Transverse colon (tissue), 4 donors: ENCODE measurements around the gene CLIP1. TPM values are rescaled to one million over a fixed set of nuclear protein-coding genes. Genes with fewer than 3 reads are reported as not detected.

Experiments used
- DNase-seq: peaks from one replicate; pipeline ENCODE4 v3.0.0-alpha.2; 2019
- H3K27ac ChIP-seq, 4 donors: fragments of 200-600 bp; sonication (generic); 2 replicates each; pipeline ENCODE4 v1.5.1; 2016 to 2018; ENCODE audit warnings: inconsistent platforms in 4 of 4
- H3K27me3 ChIP-seq: fragments of 200-600 bp; sonication (generic); 2 replicates; pipeline ENCODE4 v1.5.1; 2017; ENCODE audit warnings: inconsistent platforms
- H3K36me3 ChIP-seq, 4 donors: fragments of 200-600 bp; sonication (generic); 2 replicates each; pipeline ENCODE4 v1.5.1; 2017 to 2019; ENCODE audit warnings: inconsistent platforms in 4 of 4
- H3K4me1 ChIP-seq, 4 donors: fragments of 200-600 bp; sonication (generic); 2 replicates each; pipeline ENCODE4 v1.5.1; 2017 to 2020; ENCODE audit warnings: inconsistent platforms in 4 of 4
- H3K4me3 ChIP-seq, 4 donors: fragments of 200-600 bp; sonication (generic); 1 replicate in 1 of 4; 2 replicates in 3 of 4; pipeline versions ENCODE4 v1.5.1 to v1.6.1; 2017 to 2019; ENCODE audit warnings: inconsistent platforms in 4 of 4
- H3K9me3 ChIP-seq, 2 donors: fragments of 200-600 bp; sonication (generic); 2 replicates each; pipeline ENCODE4 v1.5.1; 2017 to 2019; ENCODE audit warnings: inconsistent platforms in 2 of 2
- EP300 ChIP-seq: sonication (generic); formaldehyde crosslinking; IDR thresholded peaks from one replicate; pipeline ENCODE4 v1.6.1; 2017; ENCODE audit warnings: antibody characterized with exemption, low read depth
- POLR2A ChIP-seq: fragments of 450-650 bp; IDR thresholded peaks from one replicate; pipeline ENCODE4 v1.6.1; 2016; ENCODE audit warnings: antibody characterized with exemption, mild to moderate bottlenecking, moderate library complexity
- POLR2AphosphoS5 ChIP-seq, 3 donors: sonication (generic); formaldehyde crosslinking; IDR thresholded peaks; one replicate each; pipeline ENCODE4 v1.6.1; 2016; ENCODE audit warnings: antibody characterized with exemption in 3 of 3
- WGBS, 2 donors: methylation state at CpG; one replicate each; pipeline ENCODE4 v1.1.5; 2018; ENCODE audit warnings: low coverage in 1 of 2; 5-methylcytosine and 5-hydroxymethylcytosine counted together
- in situ Hi-C, 4 donors: fragments of 200-750 bp; cut with MboI; loops; one replicate each; pipeline versions ENCODE4 v1.15.0 to v1.15.1; 2017; ENCODE audit warnings: low sequenced_read_pairs in 3 of 4, low pct_ligation_motif_present in 1 of 4, low pct_unique_long_range_greater_than_20kb in 1 of 4
- intact Hi-C: fragments of 100-400 bp; cut with DNase I; formaldehyde crosslinking; loops from one replicate; pipeline ENCODE4 v1.15.1; 2023; ENCODE audit warnings: low total_unique reads
- total RNA-seq, 4 donors: library from RNA; depleted of rRNA; stranded (reverse); fragments of >200 nt; gene quantifications; one replicate each; pipeline ENCODE4 v1.1.0, GENCODE V29; 2016
- TF ChIP-seq, protein P1 (sequence below), 5 experiments: fragments of 200-600 bp in 3 of 5; fragments of 450-650 bp in 2 of 5; sonication (generic) in 3 of 5; IDR thresholded peaks; 1 replicate in 2 of 5; 2 replicates in 3 of 5; pipeline ENCODE4 v1.5.1; 2016 to 2017; ENCODE audit warnings: antibody characterized with exemption in 5 of 5, inconsistent platforms in 3 of 5, mild to moderate bottlenecking in 2 of 5, moderate library complexity in 1 of 5

CLIP1 gene
- total RNA-seq, 4 donors from 2014 or later, result 49.2 to 111 (median 88.6) TPM

DNA sequence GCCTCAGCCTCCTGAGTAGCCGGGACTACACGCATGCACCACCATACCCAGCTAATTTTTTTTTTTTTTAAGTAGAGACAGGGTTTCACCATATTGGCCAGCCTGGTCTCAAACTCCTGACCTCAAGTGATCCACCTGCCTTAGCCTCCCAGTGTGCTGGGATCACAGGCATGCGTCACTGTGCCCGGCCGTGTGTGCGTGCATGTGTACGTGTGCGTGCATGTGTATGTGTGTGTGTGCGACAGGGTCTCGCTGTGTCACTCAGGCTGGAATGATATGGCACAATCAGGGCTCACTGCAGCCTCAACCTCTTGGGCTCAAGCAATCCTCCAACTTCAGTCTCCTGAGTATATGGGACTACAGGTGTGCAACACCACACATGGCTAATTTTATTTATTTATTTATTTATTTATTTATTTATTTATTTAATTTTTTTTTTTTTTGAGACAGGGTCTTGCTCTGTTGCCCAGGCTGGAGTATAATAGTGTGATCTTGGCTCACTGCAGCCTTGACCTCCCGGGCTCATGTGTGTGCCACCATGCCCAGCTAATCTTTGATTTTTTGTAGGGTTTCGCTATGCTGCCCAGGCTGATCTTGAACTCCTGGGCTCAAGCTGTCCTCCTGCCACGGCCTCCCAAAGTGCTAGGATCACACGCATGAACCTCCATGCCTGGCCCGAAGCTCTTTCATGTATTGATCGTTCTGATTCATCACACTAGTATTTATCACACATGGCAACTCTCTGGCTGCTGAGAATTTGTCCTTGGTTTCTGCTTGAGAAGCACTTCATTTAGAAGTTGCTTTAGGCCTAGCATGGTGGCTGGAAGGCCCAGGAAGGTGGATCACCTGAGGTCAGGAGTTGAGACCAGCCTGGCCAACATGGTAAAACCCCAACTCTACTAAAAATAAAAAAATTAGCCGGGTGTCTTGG is 35.9 kb upstream of the CLIP1 start:
- no peaks in the 10 kb centered on the region for H3K36me3 ChIP-seq
- intact Hi-C loops (no loop called here), in situ Hi-C loops (no loop called here)
- H3K27me3 ChIP-seq, result no peaks in the 10 kb centered on the region
- no peak for DNase-seq
- no peak overlapping the region for H3K27ac ChIP-seq
- WGBS, 2 donors, result 92 to 100% methylated on average over 4 to 17 of the region's 17 CpGs
- no peak for TF ChIP-seq EP300
- TF ChIP-seq, protein P1, sequence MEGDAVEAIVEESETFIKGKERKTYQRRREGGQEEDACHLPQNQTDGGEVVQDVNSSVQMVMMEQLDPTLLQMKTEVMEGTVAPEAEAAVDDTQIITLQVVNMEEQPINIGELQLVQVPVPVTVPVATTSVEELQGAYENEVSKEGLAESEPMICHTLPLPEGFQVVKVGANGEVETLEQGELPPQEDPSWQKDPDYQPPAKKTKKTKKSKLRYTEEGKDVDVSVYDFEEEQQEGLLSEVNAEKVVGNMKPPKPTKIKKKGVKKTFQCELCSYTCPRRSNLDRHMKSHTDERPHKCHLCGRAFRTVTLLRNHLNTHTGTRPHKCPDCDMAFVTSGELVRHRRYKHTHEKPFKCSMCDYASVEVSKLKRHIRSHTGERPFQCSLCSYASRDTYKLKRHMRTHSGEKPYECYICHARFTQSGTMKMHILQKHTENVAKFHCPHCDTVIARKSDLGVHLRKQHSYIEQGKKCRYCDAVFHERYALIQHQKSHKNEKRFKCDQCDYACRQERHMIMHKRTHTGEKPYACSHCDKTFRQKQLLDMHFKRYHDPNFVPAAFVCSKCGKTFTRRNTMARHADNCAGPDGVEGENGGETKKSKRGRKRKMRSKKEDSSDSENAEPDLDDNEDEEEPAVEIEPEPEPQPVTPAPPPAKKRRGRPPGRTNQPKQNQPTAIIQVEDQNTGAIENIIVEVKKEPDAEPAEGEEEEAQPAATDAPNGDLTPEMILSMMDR (IDR thresholded peaks at IDR 0.05), result no peak
- TF ChIP-seq POLR2A, result no peak
- TF ChIP-seq POLR2AphosphoS5 (IDR thresholded peaks at IDR 0.05), result no peak
- no peaks in the 10 kb centered on the region for H3K9me3 ChIP-seq
- H3K4me1 ChIP-seq, result peaks cover 0 to 18% (median 3%) of the 10 kb centered on the region in 4 donors
- H3K4me3 ChIP-seq, result no peak overlapping the region

DNA sequence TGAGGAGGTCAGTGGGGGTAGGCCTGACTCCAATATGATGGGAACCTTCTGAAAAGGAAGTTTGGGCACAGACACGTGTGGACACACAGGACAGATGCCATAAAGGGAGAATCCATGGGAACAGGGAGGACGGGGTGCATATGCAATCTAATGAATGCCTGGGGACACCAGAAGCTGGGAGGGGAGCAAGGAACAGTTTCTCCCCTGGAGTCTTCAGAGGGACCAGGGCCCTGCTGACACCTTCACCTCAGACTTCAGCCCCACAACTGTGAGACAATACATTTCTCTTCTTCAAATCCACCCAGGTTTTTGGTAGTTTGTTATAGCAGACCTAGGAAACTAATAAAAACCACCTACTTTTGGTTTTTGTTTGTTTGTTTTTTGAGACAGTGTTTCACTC is 35.2 kb upstream of the CLIP1 start:
- no peak for DNase-seq
- WGBS, 2 donors, result 60 to 78% methylated on average over 2 of the region's 2 CpGs
- H3K27me3 ChIP-seq, result no peaks in the 10 kb centered on the region

DNA sequence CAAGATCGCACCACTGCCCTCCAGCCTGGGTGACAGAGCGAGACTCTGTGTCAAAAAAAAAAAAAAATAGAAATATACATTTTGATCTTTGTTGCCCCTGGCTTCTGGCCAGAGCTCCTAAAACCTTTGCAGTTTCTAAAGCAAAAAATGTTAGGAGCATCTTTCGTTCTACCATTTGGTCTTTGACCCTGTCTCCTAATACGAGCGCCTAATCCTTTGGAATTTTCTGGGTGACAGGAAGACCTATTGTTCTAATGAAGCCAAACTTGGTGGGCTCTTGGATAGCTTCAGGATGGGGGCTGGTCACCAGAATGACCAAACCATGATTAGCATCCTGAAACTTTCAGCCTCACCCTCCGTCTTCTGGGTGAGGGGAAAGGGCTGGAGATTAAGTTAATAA is 32.3 kb upstream of the CLIP1 start:
- no peak overlapping the region for H3K4me3 ChIP-seq
- no peak overlapping the region for H3K27ac ChIP-seq
- no peaks in the 10 kb centered on the region for H3K36me3 ChIP-seq
- H3K4me1 ChIP-seq, result peaks cover 0 to 24% (median 3%) of the 10 kb centered on the region in 4 donors
- in situ Hi-C loops, result no loop called here
- intact Hi-C loops, result no loop called here
- H3K27me3 ChIP-seq, result no peaks in the 10 kb centered on the region
- DNase-seq, result no peak
- TF ChIP-seq EP300 (no peak), POLR2AphosphoS5 (IDR thresholded peaks at IDR 0.05) (no peak), POLR2A (no peak)
- no peaks in the 10 kb centered on the region for H3K9me3 ChIP-seq
- 50 to 79% methylated on average over 2 to 6 of the region's 6 CpGs for WGBS, 2 donors

More for the DNA sequence above, 35.2 kb upstream of the CLIP1 start:
- H3K4me1 ChIP-seq, result peaks cover 0 to 23% (median 3%) of the 10 kb centered on the region in 4 donors
- no peak overlapping the region for H3K4me3 ChIP-seq
- no peaks in the 10 kb centered on the region for H3K36me3 ChIP-seq
- in situ Hi-C loops (no loop called here), intact Hi-C loops (no loop called here)
- TF ChIP-seq, protein P1 (IDR thresholded peaks at IDR 0.05), result no peak
- no peak for TF ChIP-seq POLR2AphosphoS5 (IDR thresholded peaks at IDR 0.05)
- no peak for TF ChIP-seq EP300
- no peak for TF ChIP-seq POLR2A
- no peaks in the 10 kb centered on the region for H3K9me3 ChIP-seq
- H3K27ac ChIP-seq, result no peak overlapping the region

DNA sequence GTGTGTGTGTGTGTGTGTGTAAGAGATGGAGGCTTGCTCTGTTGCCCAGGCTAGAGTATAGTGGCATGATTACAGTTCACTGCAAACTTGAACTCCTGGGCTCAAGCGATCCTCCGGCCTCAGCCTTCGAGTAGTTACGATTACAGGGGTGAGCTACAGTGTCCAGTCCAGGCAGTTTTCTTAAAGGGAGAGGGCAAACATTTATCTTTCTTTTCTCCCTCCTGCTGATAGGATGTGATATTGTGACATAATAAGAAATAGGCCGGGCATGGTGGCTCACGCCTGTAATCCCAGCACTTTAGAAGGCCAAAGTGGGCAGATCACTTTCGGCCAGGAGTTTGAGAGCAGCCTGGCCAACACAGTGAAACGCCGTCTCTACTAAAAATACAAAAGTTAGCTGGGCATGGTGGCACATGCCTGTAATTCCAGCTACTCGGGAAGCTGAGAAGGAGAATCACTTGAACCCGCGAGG is 31.8 kb upstream of the CLIP1 start:
- no peak for DNase-seq
- intact Hi-C loops, result no loop called here
- no peak for TF ChIP-seq EP300
- TF ChIP-seq, protein P1 (IDR thresholded peaks at IDR 0.05), result no peak
- TF ChIP-seq POLR2A, result no peak
- no peak for TF ChIP-seq POLR2AphosphoS5 (IDR thresholded peaks at IDR 0.05)
- in situ Hi-C loops, result no loop called here
- no peaks in the 10 kb centered on the region for H3K27me3 ChIP-seq
- WGBS, 2 donors, result 97% methylated on average over 12 of the region's 12 CpGs; no CpG with 5 or more reads in 1 of the 2 donors
- H3K9me3 ChIP-seq, result no peaks in the 10 kb centered on the region
- H3K36me3 ChIP-seq, result no peaks in the 10 kb centered on the region
- peaks cover 0 to 27% (median 3%) of the 10 kb centered on the region in 4 donors for H3K4me1 ChIP-seq
- no peak overlapping the region for H3K27ac ChIP-seq
- no peak overlapping the region for H3K4me3 ChIP-seq
